GM23338 (cell line): Measurements from ENCODE around the gene LRIT2. TPM values are rescaled to one million over a fixed set of nuclear protein-coding genes. Genes with fewer than 3 reads are reported as not detected.

Source experiments
- ATAC-seq: fragments of 200-7000 bp; cut with Tn5 transposase; 3 replicates; pipeline ENCODE4 v1.9.1; 2020
- DNase-seq: peaks from one replicate; pipeline ENCODE4 v3.0.0-alpha.2; 2015; ENCODE audit warnings: low spot score
- H2AFZ ChIP-seq: fragments of 200-600 bp; sonication (generic); 2 replicates; pipeline ENCODE4 v1.8.0; 2016; ENCODE audit warnings: antibody characterized with exemption, mild to moderate bottlenecking, moderate library complexity
- H3F3A ChIP-seq: fragments of 200-600 bp; sonication (generic); replicated peaks from 2 replicates; pipeline ENCODE4 v1.8.0; 2017; ENCODE audit warnings: antibody characterized with exemption, mixed run types, low read depth
- H3K27ac ChIP-seq: fragments of 200-600 bp; sonication (generic); 2 replicates; pipeline ENCODE4 v1.6.1; 2016; ENCODE audit warnings: low read depth
- H3K27me3 ChIP-seq: fragments of 200-600 bp; sonication (generic); 2 replicates; pipeline ENCODE4 v1.8.0; 2016; ENCODE audit warnings: mild to moderate bottlenecking, mixed run types, moderate library complexity; ENCODE audit not compliant: insufficient read depth
- H3K36me3 ChIP-seq: fragments of 200-600 bp; sonication (generic); 2 replicates; pipeline ENCODE4 v1.8.0; 2016; ENCODE audit warnings: mild to moderate bottlenecking; ENCODE audit not compliant: insufficient read depth
- H3K4me1 ChIP-seq: fragments of 200-600 bp; sonication (generic); 2 replicates; pipeline ENCODE4 v1.8.0; 2016; ENCODE audit warnings: mild to moderate bottlenecking, moderate library complexity; ENCODE audit not compliant: insufficient read depth
- H3K4me2 ChIP-seq: fragments of 200-600 bp; sonication (generic); 2 replicates; pipeline ENCODE4 v1.7.1; 2017; ENCODE audit warnings: mixed run types
- H3K4me3 ChIP-seq: fragments of 200-600 bp; sonication (generic); 2 replicates; pipeline ENCODE4 v1.6.1; 2016; ENCODE audit warnings: mixed run types
- H3K79me2 ChIP-seq: fragments of 200-600 bp; sonication (generic); replicated peaks from 2 replicates; pipeline ENCODE4 v1.8.0; 2017; ENCODE audit warnings: mild to moderate bottlenecking; ENCODE audit not compliant: insufficient read depth
- H3K9me2 ChIP-seq: fragments of 200-600 bp; sonication (generic); 2 replicates; pipeline ENCODE4 v1.8.0; 2017; ENCODE audit not compliant: insufficient read depth
- H4K20me1 ChIP-seq: fragments of 200-600 bp; sonication (generic); replicated peaks from 2 replicates; pipeline ENCODE4 v1.8.0; 2017; ENCODE audit warnings: mild to moderate bottlenecking; ENCODE audit not compliant: insufficient read depth
- H3K27ac Mint-ChIP-seq: 2 replicates; pipeline ENCODE4 v1.8.0; 2020; ENCODE audit warnings: inconsistent platforms, mild to moderate bottlenecking, moderate library complexity, mixed read lengths
- H3K27me3 Mint-ChIP-seq: 3 replicates; pipeline ENCODE4 v1.8.0; 2022; ENCODE audit warnings: low read depth, mild to moderate bottlenecking, moderate library complexity, mixed read lengths, inconsistent platforms; ENCODE audit not compliant: insufficient read depth, poor library complexity
- H3K36me3 Mint-ChIP-seq: 3 replicates; pipeline ENCODE4 v1.8.0; 2021; ENCODE audit warnings: low read depth, mild to moderate bottlenecking, inconsistent platforms, moderate library complexity, mixed read lengths
- H3K4me1 Mint-ChIP-seq: 3 replicates; pipeline ENCODE4 v1.8.0; 2020; ENCODE audit warnings: mild to moderate bottlenecking, inconsistent platforms, mixed read lengths
- H3K4me3 Mint-ChIP-seq: 3 replicates; pipeline ENCODE4 v1.8.0; 2021; ENCODE audit warnings: moderate library complexity, mild to moderate bottlenecking, inconsistent platforms, mixed read lengths
- H3K9me3 Mint-ChIP-seq: 3 replicates; pipeline ENCODE4 v1.8.0; 2020; ENCODE audit warnings: moderate library complexity, mild to moderate bottlenecking, inconsistent platforms, mixed read lengths
- ETS1 ChIP-seq: IDR thresholded peaks from 2 replicates; pipeline ENCODE4 v1.6.1; 2016; ENCODE audit warnings: antibody characterized with exemption
- EZH2 ChIP-seq: fragments of 200-600 bp; sonication (generic); IDR thresholded peaks from one replicate; pipeline ENCODE4 v1.8.0; 2017; ENCODE audit warnings: antibody characterized with exemption, mild to moderate bottlenecking, low read depth; ENCODE audit not compliant: unreplicated experiment
- EZH2phosphoT487 ChIP-seq: fragments of 200-600 bp; sonication (generic); IDR thresholded peaks from one replicate; pipeline ENCODE4 v1.8.1; 2018; ENCODE audit warnings: antibody characterized with exemption; ENCODE audit not compliant: unreplicated experiment
- POLR2AphosphoS5 ChIP-seq: IDR thresholded peaks from 2 replicates; pipeline ENCODE4 v1.6.1; 2016; ENCODE audit warnings: antibody characterized with exemption, low read depth
- REST ChIP-seq: IDR thresholded peaks from one replicate; pipeline ENCODE4 v1.6.1; 2018; ENCODE audit warnings: antibody characterized with exemption; ENCODE audit not compliant: unreplicated experiment
- STAT1 ChIP-seq: IDR thresholded peaks from one replicate; pipeline ENCODE4 v1.6.1; 2016; ENCODE audit warnings: antibody characterized with exemption; ENCODE audit not compliant: unreplicated experiment
- ZNF462 ChIP-seq: fragments of 250-450 bp; sonication (Bioruptor Pico); IDR thresholded peaks from 2 replicates; pipeline ENCODE4 v1.5.0; 2020; ENCODE audit warnings: mild to moderate bottlenecking, moderate library complexity
- polyA plus RNA-seq: library from polyadenylated mRNA; unstranded; fragments of >200 nt; fragmentation: Nextera tagmentation; extraction: Ambion mirVana; gene quantifications from 2 replicates; pipeline ENCODE4 v1.2.1, GENCODE V29; 2016
- total RNA-seq: library from RNA; depleted of rRNA; stranded (reverse); fragments of >200 nt; shearing (Covaris generic); gene quantifications from 2 replicates; pipeline ENCODE4 v1.2.3, GENCODE V29; 2014

The LRIT2 gene
- total and polyA plus RNA-seq, 2 experiments from 2014 or later: not detected

GRCh38 chr10:84234479-84234878, 9.1 kb upstream of the LRIT2 start (continued):
- TF ChIP-seq ZNF462 (CRISPR knock-in tag) (no peak), REST (no peak)

- H3K79me2 ChIP-seq: no peaks in the 10 kb centered on the region
- H3K4me3 ChIP-seq: no peak overlapping the region
- ATAC-seq (no peak), DNase-seq (no peak)
- no peak overlapping the region for H3K27ac ChIP-seq
- TF ChIP-seq ETS1 (no peak), STAT1 (no peak), POLR2AphosphoS5 (no peak), EZH2 (no peak), EZH2phosphoT487 (no peak)
- H3K27me3 Mint-ChIP-seq: peaks cover 10% of the 10 kb centered on the region
- no peaks in the 10 kb centered on the region for H3F3A ChIP-seq
- no peaks in the 10 kb centered on the region for H3K36me3 Mint-ChIP-seq
- H3K4me2 ChIP-seq: no peak overlapping the region
- peaks cover 4% of the 10 kb centered on the region; the same call in 1 of the 2 replicates for H3K9me2 ChIP-seq
- H3K4me1 ChIP-seq: no peaks in the 10 kb centered on the region; the same call in 1 of the 2 replicates
- no peaks in the 10 kb centered on the region for H4K20me1 ChIP-seq
- H3K9me3 Mint-ChIP-seq: no peaks in the 10 kb centered on the region
- H3K27me3 ChIP-seq: peaks cover 8% of the 10 kb centered on the region; the same call in 1 of the 2 replicates
- H3K4me1 Mint-ChIP-seq: peaks cover 3% of the 10 kb centered on the region; the same call in 1 of the 3 replicates
- H2AFZ ChIP-seq: no peak overlapping the region
- no peaks in the 10 kb centered on the region for H3K36me3 ChIP-seq
- no peak overlapping the region for H3K27ac Mint-ChIP-seq
- no peak overlapping the region for H3K4me3 Mint-ChIP-seq
Measured at GRCh38 chr10:84233940-84234339, 8.6 kb upstream of the LRIT2 start.
